KOPT-K1 (cell line): Measurements from ENCODE around the gene NAALADL2.

Experiments used
- H3K27ac ChIP-seq: fragments of 200-600 bp; sonication (generic); 2 replicates; pipeline ENCODE4 v1.5.1; 2016; ENCODE audit warnings: antibody characterized with exemption, mild to moderate bottlenecking, low read depth, low read length; ENCODE audit not compliant: poor library complexity, severe bottlenecking
- H3K36me3 ChIP-seq: fragments of 200-600 bp; sonication (generic); 2 replicates; pipeline ENCODE4 v1.5.1; 2017; ENCODE audit warnings: antibody characterized with exemption, mild to moderate bottlenecking, low read length, moderate library complexity; ENCODE audit not compliant: insufficient read depth
- H3K9me3 ChIP-seq: fragments of 200-600 bp; sonication (generic); 2 replicates; pipeline ENCODE4 v1.5.1; 2017; ENCODE audit warnings: antibody characterized with exemption, low read length, mild to moderate bottlenecking; ENCODE audit not compliant: insufficient read depth, poor library complexity, severe bottlenecking

The NAALADL2 gene

DNA sequence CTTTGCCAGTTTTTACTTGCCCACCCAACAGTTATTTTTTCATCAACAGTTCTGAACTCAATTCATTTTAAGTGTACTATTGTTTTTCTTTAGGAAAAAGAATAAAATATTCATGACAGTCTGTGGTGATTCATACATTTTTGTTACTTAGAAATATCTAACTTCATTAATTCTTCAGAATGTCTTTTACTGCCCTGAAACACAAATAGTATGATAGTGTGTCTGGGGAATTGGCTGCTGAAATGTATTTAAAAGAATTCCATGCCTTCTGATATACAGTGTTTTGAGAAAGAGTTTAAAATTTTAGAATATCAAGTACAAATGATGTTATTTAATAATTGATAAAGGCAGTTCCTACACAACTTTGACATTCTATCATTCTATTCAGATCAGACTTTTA, 854.1 kb downstream of the NAALADL2 start:
- Histone ChIP-seq H3K36me3 (no peaks in the 10 kb centered on the region), H3K9me3 (no peaks in the 10 kb centered on the region), H3K27ac (no peak overlapping the region)

DNA sequence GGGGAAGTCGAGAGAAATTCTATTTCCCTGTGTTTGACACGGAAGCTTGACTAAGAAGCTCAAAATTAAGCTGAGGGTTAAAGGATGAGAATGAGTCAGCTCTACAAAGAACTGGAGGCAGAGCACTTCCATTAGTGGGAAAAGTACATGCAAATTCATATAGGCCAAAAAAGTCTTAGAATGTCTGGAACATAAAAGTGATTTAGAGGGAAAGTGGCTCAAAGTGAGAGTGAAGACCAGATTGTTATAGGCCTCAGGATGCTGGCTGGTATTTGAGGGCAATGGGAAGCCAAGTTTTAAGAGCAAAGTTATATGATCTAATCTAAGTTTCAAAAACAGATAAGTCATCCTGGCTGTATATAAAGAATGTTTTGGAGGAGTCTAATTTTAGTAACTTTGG, 857.3 kb downstream of the NAALADL2 start:
- H3K36me3 ChIP-seq = no peaks in the 10 kb centered on the region
- H3K9me3 ChIP-seq = no peaks in the 10 kb centered on the region
- no peak overlapping the region for H3K27ac ChIP-seq

DNA sequence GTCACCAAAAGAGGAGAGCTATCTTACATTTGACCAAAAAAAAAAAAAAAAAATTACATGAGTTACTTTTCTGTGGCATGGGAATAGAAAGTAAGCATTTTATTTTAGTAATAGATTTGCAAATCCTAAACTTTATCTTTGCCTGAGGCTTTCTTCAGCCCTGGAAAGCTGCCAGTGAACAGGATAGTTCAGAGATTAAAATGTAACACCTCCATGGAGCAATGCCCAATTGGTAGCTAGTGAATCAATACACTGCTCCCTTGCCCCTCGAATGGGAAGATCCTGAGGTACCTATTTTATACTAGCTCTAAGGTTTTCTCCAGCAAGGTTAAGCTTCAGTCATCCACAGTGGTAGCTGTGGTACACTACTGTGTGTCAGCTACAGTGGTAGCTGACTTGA, 867.1 kb downstream of the NAALADL2 start:
- Histone ChIP-seq H3K36me3 (no peaks in the 10 kb centered on the region), H3K27ac (no peak overlapping the region), H3K9me3 (no peaks in the 10 kb centered on the region)

DNA sequence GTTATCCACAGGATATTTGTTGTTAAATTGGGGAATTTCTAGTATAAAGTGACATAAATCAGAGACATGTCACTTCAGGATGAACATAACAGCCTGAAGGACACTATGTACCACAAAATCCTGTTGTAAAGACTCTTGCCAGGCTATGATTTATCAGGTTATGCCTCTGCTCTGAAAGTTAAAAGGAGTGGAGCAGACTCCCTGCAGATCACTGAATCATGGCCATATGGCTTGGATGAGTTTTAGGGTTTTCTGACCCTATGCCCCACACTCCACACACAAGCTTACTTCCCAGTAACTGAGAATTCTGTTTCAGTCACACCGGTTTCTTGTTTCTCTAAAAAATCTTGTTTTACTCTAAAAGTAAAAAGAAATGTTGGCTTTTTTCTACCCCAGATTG, 869.4 kb downstream of the NAALADL2 start:
- no peaks in the 10 kb centered on the region for H3K9me3 ChIP-seq
- H3K27ac ChIP-seq = no peak overlapping the region
- no peaks in the 10 kb centered on the region for H3K36me3 ChIP-seq

DNA sequence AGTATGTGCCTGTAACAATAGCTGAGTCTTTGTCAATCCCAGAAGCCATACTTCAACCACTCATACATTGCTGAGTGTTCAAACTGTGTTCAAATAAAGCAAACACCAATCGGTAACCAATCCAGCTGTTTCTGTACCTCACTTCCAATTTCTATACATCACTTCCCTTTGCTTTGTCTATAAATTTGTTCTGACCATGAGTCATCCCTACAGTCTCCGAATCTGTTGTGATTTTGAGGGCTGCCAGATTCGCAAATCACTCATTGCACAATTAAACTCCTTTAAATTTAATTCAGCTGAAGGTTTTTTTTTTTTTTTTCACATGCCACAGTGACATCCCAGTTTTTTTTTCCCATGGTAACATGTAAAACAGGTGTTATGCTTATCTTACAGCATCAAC, 870.3 kb downstream of the NAALADL2 start:
- H3K36me3 ChIP-seq = no peaks in the 10 kb centered on the region
- no peaks in the 10 kb centered on the region for H3K9me3 ChIP-seq
- no peak overlapping the region for H3K27ac ChIP-seq

DNA sequence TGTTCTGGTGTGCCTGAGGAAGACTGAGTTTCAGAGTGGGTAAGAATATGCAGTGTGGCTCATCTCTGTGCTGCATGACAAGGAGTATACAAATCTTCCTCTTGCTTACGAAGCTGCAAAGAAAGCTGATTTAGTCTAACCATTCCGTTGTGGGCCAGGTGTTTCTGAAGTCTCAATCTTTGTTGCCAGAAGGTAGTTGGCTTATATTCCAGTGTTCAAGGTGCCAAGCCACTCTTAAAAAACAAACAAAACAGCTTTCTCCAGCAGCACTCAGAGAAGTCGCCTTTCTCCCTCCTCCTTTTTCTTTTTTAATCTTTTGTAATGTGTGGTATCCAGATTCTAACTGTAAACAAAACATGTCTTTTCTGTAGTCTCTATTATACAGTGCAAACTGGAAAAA, 872.4 kb downstream of the NAALADL2 start:
- Histone ChIP-seq H3K36me3 (no peaks in the 10 kb centered on the region), H3K27ac (no peak overlapping the region), H3K9me3 (no peaks in the 10 kb centered on the region)

DNA sequence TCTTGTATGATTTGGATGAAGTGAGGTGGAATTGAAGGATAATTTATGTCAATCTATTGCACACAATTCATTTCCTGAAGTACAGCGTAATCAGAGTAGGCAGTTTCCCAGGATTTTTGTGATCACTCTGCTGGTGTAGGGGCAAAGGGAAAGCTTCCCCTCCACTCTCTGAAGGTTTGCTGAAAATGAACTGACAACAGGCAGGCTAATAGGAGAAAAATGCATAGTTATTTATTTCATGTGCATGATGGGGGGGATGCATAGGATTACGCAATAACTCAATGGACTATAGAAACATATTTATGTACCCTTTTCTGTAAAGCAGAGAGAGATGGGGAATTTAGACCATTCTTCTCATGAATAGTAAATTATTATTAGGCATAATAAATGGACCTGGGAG, 872.9 kb downstream of the NAALADL2 start:
- no peaks in the 10 kb centered on the region for H3K9me3 ChIP-seq

DNA sequence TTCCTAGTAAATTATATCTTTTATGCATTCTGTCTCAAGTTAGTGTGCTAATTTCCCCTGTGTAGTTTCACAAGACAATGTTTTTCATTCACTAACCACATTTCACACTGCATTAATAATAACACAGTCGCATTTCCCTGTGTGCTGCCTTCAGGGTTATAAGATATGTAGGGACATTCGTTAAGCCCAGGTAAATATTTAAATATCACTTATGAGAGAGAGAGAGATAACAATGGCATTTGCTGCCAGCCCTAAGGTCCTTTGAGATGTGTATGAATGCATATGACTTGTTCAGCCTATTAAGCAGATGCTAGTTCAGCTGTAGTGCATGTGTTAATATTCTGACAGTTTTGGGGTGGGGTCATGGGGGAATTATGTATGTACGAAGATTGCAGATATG, 876.7 kb downstream of the NAALADL2 start:
- H3K9me3 ChIP-seq = no peaks in the 10 kb centered on the region
- no peak overlapping the region for H3K27ac ChIP-seq
- no peaks in the 10 kb centered on the region for H3K36me3 ChIP-seq

More for the DNA sequence above, 872.9 kb downstream of the NAALADL2 start:
- no peaks in the 10 kb centered on the region for H3K36me3 ChIP-seq
- H3K27ac ChIP-seq = no peak overlapping the region

DNA sequence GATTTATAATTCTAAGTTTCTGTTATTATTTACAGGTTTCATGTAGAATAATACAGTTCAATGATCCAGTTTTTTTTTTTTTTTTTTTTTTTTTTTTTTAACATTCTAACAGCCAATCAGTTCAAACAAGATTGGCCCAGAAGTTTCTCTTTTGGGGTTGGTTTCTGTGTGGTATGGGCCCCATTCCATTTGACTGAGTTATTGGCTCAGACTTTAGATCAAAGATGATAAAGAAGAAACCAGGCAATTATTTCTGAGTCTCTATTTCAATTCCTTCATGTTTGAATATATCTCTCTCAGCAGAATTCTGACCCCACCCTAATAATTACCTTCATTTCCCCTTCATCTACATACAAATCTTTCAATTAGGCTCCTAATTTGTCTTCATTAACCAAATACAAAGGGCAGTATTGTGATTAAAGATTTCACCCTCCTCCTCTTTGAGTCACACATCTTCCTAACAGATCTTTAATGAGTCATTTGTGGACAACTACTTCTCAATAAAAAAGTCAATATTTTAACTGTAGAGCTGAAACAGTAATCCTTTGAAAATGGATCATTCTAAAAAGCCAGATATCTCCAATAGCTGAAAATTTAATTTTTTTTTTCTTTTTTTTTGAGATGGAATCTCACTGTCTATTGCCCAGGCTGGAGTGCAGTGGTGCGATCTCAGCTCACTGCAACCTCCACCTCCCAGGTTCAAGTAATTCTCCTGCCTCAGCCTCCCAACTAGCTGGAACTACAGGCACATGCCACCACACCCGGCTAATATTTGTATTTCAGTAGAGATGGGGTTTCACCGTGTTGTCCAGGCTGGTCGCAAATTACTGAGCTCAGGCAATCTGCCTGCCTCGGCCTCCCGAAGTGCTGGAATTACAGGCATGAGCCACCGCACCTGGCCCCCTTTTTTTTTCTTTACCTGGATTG, 878.8 kb downstream of the NAALADL2 start:
- H3K9me3 ChIP-seq = no peaks in the 10 kb centered on the region
- no peak overlapping the region for H3K27ac ChIP-seq
- H3K36me3 ChIP-seq = no peaks in the 10 kb centered on the region

DNA sequence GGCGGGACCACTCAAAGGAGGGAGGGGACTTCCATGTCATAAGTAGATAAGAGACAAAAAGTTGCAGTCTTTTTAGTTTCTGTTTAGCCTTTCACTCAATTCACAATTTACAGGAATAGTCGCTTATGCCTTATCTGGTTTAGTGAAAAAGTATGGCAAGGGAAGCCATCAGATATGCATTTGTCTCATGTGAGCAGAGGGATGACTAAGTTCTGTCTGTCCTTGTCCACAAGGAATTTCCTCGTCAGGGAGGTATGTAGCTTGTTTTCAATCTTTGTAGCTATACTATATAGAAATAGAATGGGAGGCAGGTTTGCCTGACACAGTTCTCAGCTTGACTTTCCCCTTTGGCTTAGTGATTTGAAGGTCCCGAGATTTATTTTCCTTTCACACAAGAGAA, 882.8 kb downstream of the NAALADL2 start:
- Histone ChIP-seq H3K27ac (no peak overlapping the region), H3K9me3 (no peaks in the 10 kb centered on the region), H3K36me3 (no peaks in the 10 kb centered on the region)

DNA sequence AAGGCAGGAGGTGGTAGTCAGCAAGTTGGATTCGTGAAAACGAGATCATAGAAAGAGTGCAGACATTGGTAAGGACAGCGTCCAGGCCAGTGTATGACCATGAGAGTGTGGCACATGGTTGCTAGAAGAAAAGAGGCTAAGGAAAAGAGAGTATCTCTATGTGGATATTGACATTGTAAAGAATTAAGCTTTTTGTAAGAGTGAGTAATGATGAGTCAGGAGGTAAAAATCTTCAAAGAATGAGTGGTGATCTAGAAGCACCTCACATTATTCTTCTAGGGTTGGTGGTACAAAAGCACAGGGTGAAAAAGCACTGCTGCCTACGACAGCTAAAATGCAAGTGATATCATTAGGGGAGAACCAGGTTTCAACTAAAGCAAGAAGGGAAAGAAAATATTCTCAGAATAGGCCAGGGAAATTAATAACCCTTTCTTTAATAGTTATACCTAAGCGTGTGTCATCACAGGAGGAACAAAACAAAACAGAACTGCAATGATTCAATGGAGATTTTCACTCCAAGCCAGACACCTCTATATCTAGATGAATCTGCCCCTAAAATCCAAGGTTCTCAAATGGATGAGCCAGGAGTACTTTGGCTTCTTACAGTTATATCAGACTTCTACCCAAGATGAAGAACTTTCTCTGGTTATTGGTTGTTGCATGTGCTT, 884.7 kb downstream of the NAALADL2 start:
- Histone ChIP-seq H3K9me3 (no peaks in the 10 kb centered on the region), H3K36me3 (no peaks in the 10 kb centered on the region), H3K27ac (no peak overlapping the region)

DNA sequence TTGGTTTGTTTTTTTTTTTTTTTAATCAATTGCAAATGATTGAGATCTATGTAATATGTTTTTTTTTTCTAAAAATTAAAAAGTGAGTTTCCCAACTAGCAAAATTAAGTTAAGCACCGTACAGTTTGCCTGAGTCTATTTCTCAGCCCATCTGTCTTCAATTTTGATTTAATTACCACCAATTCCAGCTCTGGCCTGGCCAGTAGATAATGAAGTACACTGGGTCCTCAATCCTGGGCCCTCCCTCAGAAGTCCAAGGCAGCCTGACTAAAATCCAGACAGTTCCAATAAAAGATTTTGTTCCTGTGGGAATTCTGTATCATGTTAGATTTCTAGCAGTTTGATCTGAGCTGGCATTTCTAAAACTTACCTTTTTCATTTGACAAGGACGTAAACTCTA, 887.2 kb downstream of the NAALADL2 start:
- no peaks in the 10 kb centered on the region for H3K36me3 ChIP-seq
- H3K27ac ChIP-seq = no peak overlapping the region
- no peaks in the 10 kb centered on the region for H3K9me3 ChIP-seq

DNA sequence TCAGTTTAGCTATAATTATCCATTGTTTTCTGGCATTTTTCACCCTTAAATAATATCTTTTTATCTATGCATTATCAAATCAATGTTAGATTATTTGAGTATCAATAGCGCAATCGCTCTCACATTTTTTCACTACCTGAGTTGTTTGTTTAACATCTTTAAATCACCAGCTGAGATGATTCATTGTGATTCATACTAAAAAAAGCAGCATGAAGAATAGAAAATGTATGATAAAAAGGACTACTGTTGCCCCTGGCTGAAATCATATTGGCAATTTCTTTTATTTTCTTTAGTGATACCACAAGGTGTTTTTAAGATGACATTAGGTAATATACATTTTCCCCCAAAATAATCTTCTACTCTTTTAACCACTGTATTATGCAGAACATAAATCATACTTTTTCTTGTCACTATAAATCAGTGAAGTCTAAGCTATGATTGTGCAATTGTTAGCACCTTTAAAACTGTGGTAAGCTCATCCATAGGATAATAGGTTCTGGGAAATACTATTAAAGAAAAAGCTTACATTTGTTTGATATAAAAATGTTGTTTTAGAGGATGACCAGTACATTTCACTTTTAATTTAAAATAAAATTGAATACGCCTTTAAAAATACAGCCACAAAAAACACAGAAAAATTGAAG, 889.1 kb downstream of the NAALADL2 start:
- no peaks in the 10 kb centered on the region for H3K9me3 ChIP-seq
- no peak overlapping the region for H3K27ac ChIP-seq
- no peaks in the 10 kb centered on the region for H3K36me3 ChIP-seq

DNA sequence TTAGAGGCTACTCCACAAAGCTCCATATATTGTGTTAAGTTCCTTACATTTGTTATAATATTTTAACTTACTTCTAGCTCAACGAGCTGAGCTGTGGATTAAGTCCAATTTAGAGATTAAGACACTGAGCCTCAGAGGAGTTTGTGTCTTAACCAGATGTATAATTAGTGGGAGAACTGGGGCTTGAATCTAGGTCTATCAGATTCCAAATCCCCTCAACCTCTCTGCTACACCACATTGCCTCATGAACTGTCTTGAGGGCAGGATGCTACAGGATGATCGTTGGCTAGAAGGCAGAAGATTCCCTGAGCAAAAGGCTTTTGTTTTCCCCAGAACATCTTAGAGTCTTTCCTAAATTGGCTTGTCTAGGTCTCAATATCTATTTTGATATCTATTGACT, 890.8 kb downstream of the NAALADL2 start:
- no peak overlapping the region for H3K27ac ChIP-seq
- H3K36me3 ChIP-seq = no peaks in the 10 kb centered on the region
- no peaks in the 10 kb centered on the region for H3K9me3 ChIP-seq

DNA sequence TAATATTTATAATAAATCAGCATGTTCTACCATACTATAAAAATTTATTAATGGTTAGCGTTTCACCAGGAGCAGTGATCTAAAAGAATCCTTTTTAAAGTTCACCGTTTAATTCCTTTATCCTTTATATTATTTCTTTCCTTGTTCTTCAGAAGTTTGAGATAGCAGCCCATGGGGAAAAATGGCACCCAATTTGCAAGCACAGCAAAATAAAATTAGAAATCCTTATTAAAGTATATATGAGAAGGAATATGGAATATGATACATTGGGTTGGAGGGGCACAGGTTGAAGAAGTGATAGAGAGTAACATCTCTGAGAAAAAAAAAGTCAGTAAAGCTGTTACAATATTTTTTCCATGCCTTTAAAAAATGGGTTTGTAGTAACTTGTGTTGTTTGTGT, 892.0 kb downstream of the NAALADL2 start:
- no peaks in the 10 kb centered on the region for H3K9me3 ChIP-seq
- no peaks in the 10 kb centered on the region for H3K36me3 ChIP-seq
- H3K27ac ChIP-seq = no peak overlapping the region
